NCI-H146 (cell line): ENCODE data around the gene NR6A1.

ENCODE experiments used
- DNase-seq: peaks from one replicate; lab custom pipeline; 2025; lab: John Stamatoyannopoulos, UW

Gene NR6A1

DNA sequence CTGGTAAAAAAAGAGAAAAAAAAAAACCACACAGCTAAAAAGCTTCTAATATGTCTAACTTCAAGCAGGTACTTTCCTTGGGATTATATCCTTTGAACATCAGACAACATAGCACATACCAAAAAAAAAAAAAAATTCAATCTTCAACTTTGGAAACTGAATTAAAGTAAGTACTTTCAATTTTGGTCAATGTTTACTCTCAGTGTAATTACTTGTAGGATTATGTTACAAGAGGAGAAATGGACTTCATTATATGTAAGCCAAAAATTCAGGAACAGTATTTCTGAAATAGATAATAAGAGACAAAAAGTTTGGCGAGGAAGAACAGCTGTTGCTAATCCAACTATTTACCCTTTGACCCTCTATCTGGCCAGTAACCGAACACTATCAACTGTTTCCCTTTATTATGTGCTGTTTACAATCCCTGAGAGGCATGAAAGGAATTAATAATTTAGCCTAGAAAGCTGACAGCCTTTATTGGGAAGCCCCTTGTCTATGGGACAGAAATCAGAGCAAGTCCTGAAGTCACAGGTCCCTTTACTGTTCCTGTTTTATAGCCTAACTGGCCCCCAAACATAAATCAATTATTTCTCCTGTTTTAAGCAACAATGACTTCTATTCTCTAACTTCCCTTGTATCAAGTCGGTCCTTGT, 46.6 kb downstream of the NR6A1 start:
- no peak for DNase-seq

DNA sequence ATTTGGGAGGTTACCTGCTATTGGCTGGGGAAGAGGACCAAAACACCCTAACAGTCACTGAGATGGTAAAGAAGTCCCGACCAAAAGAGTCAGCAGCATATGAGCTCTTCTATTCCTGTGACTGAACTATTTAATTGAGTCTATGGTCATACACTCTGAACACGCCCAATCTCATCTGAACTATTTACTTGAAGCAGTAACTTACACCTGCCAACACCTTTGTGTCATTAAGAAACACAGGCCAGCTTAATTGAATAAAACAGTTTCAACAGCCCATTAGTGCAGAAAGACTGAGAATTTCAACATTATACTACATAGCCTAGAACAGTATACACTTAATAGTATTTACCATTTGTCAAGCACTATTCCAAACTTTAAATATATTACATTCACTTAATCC, 47.8 kb downstream of the NR6A1 start:
- no peak for DNase-seq

- no peak for DNase-seq
Observed at GRCh38 chr9:124721109-124721906, 49.8 kb downstream of the NR6A1 start.

DNA sequence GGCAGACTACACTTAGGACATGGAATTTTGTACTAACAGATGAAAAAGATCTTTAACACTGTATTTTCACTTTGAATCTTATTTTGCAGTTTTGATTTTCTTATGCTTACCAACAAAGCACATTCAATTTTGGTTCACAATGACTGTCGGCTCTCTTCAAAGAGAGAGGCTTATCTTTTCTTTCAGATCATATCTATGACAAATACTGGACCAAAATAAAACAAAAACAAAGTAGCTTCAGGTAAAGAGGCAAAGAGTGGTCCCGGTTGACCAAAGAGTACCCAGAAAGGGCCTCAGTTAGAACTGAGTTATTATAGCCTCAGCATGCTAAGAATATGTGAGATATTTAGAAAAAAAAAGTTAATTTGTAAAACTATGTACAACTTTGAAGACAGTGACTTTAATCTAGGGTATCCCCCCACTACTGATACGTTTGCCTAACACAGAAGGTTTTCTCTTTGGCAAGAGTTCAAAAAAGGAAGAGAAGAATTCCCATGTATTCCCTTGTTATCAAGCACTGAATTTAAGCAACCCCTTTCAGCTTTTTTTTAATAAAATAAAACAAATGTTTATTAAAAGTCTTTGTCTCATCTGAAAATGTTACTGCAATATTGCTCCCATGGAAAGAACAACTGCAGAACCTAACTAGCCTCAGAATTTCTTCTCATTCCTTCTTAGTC, 50.5 kb downstream of the NR6A1 start:
- DNase-seq = no peak

DNA sequence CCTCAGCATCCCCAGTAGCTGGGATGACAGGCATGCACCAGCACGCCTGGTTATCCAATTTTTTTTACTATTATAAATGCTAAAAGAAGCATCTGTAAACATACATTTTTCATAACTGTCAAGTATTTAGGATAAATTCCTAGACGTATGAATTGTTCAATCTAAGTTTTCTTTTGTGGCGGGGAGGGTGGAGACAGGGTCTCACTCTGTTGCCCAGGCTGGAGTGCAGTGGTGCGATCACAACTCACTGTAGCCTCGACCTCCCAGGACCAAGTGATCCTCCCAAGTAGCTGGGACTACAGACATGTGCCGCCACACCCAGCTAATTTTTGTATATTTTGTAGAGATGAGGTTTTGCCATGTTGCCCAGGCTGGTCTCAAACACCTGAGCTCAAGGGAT, 52.2 kb downstream of the NR6A1 start:
- no peak for DNase-seq

- no peak for DNase-seq
Observed at GRCh38 chr9:124717597-124717996, 53.5 kb downstream of the NR6A1 start.

GRCh38 chr9:124716808-124717207, 54.3 kb downstream of the NR6A1 start:
- DNase-seq = no peak

DNA sequence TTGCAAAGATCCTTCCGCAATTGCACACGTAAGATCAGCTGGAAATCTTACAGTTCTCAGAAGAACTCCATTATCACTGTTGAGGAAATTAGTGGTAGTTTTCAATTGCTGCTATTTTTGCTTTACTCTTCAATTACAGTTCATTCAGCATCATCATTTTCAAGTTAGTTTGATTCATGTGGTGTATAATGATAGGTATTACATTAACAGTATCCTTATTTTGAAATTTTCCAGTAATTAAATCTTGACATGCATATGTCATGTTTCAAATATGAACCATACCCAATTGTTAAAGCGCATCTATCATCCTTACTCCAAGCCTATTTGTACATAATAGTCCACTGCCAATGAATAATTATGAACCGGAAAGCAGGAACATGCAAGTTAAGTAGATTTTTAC, 60.3 kb downstream of the NR6A1 start:
- DNase-seq = no peak

GRCh38 chr9:124709292-124709690, 61.8 kb downstream of the NR6A1 start:
- no peak for DNase-seq

- no peak for DNase-seq
Observed at GRCh38 chr9:124708633-124709291, 62.3 kb downstream of the NR6A1 start.

- DNase-seq = no peak
Observed at GRCh38 chr9:124708074-124708473, 63.0 kb downstream of the NR6A1 start.

DNA sequence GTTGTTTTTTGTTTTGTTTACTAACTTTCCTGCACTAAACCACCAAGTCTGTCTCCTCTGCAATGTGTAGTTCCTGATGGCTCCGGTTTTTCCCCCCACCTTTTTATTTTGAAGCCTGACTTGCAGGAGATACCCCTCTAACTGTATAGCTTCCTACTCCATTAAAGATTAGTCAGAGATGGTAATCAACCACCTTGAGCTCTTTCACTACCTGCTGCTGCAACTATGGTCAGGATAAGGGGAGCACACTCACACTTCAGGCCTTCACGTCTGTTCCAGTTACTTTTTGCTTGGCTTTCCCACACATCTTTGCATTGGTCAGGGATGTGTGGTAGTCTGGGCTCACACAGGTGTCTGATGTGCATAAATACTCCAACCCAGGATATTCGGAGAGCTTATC, 63.4 kb downstream of the NR6A1 start:
- DNase-seq = no peak

DNA sequence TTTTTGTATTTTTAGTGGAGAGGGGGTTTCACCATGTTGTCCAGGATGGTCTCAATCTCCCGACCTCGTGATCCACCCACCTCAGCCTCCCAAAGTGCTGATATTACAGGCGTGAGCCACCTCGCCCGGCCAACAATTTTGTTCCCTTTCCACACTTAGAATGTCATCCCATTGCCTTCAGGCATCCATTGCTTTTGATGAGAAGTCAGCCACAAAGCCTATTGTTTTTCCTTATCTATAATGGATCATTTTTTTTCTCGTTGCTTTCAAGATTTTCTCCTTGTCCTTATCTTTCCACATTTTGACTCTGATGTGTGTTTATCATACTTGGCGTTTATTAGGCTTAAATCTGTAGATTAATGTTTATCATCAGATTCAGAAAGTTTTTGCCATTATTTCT, 64.4 kb downstream of the NR6A1 start:
- DNase-seq = no peak

DNA sequence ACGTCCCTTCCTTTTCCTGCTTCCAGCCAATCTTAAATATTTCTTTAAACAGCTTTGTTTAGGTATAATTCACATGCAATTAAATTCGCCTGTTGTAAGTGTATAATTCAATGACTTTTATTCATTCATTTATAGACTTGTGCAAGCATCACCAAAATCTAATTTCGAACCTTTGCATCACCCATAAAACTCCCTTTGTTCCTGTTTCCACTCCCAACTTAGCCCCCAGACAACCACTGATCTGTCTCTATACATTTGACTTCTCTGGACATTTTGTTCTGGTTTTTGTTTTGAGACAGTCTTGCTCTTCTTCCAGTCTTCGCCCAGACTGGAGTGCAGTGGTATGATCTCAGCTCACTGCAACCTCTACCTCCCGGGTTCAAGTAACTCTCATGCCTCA, 71.5 kb downstream of the NR6A1 start:
- DNase-seq = no peak

- DNase-seq = no peak
Observed at GRCh38 chr9:124698265-124698664, 72.8 kb downstream of the NR6A1 start.

DNA sequence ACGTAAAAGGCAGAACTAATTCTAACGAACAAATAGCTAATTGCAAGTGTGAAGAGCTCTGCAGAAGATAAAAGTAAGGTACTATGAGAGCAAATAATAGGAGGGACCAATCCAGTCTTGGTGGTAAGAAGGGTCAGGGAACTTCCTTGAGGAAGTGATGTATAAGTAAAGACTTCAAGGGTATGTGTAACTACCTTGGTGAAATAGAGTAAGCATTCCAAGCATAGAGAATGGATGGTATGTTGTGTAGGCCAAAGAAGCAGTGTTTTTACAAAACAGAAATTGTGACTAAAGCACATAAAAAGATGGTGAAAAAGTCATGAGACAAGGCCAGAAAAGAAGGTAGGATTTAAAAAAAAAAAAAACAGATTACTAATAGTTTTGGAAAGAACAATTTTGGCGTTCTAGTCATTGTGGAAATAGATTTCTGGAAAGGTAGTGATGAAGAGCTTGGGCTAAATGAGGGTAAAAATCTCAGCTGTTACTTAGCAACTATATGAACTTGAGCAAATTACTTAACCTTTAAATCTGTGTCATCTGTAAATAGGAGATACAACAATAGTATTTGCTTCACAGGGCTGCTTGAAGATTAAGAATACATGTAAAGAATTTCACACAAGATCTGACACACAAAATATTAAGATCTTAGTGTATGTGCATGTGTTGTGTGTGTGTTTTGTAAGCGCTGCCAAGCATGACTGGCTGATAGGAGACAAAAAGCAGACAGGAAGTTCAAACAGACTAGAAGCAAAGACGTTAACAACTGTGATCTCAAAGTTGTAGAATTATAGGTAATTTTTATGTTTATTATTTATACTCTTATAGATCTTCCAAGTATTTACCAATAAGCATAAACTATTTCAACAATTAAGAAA, 73.5 kb downstream of the NR6A1 start:
- no peak for DNase-seq

GRCh38 chr9:124696101-124696500, 75.0 kb downstream of the NR6A1 start:
- DNase-seq = no peak

- DNase-seq = no peak
Observed at GRCh38 chr9:124695280-124695890, 75.7 kb downstream of the NR6A1 start.

DNA sequence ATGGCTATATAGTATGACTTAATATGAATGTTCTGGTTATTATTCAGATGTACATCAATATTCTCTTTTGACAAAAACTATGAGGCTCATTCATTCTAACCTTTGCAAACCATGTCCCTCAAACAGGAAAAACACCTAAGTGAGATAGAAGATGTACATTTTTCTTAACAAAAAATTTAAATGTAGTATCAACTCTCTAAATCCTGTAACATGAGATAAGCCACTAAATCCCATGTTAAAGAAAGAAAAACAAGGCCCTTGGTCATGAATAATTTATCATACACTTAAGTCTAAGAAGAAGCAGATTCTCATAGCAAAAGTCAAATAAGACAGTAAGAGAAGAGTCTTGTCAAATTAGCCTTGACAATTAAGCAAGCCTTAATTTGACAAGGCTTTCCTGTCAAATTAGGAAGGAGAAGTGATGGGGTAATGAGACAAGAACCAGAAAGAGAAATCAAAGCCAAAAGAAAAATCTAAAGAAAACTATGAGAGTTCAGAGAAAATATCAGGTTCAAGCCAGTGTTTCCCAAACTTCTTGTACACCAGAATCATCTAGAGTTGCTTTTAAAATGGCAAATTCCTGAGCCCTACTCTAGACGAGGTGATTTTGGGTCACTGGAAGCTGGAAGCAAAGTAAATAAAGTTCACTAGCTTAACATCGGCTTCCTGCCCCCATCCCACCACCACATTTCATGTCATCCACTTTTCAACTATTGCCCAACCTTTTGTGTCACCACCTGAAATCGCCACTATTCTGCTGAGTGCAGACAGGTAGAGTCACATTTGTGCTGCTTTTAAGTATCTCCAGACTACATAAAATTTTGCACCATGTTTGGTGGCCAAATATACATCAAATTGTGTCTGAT, 76.5 kb downstream of the NR6A1 start:
- DNase-seq = no peak

- no peak for DNase-seq
Observed at GRCh38 chr9:124693403-124693802, 77.7 kb downstream of the NR6A1 start.
